ENCODE measurements around the gene ARID1B. TPM values are rescaled to one million over a fixed set of nuclear protein-coding genes. Genes with fewer than 3 reads are reported as not detected.

The ARID1B gene
- polyA plus RNA-seq, 1 experiment, result 17.0 TPM

DNA sequence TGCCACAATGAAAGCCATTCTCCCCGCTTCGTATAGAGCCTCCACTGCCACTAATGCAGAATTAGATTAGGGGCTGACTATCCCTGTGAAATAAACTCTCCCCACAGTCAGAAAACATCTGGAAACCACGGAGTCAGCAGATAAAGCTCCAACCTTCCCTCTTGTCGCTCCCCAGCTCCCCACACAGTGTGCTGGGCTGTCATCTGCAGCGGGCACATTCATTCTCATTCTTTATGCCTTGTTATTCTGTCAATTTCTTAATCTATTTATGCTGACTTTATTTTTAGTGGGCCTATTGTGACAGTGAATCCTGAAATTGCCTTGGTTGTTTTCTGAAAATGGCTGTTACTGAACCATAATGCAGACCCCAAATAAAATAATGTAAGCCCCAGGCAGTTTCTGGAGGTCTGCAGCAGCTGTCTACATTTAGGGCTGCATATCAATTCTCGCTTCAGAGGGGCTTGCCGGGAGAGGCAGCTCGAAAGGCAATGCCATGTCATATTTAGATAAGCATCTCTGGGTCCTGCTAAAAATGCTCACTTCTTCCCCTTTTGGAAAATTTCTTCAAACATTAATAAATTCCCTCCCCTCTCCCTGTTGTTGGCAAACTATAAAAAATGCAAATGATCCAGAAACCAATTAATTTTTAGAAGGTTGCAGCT lies 474.5 kb downstream of the ARID1B start:
- Histone ChIP-seq H3K36me3 (ENCODE audit: control insufficient read depth, insufficient read depth, low read length) (no peaks in the 10 kb centered on the region), H3K27me3 (ENCODE audit: control insufficient read depth, insufficient read depth, low read length) (peaks cover 21% of the 10 kb centered on the region), H3K4me3 (ENCODE audit: low read depth, low read length) (no peak overlapping the region)
- no peak for DNase-seq (ENCODE audit: low read depth)
- CTCF ChIA-PET, result interaction anchor here (1.2 to 3.7 kb wide), 2 partner anchors 12 to 23 kb away, joined by 3 to 15 read pairs; no protein-coding TSS in a partner anchor
- TF ChIP-seq, protein P1, sequence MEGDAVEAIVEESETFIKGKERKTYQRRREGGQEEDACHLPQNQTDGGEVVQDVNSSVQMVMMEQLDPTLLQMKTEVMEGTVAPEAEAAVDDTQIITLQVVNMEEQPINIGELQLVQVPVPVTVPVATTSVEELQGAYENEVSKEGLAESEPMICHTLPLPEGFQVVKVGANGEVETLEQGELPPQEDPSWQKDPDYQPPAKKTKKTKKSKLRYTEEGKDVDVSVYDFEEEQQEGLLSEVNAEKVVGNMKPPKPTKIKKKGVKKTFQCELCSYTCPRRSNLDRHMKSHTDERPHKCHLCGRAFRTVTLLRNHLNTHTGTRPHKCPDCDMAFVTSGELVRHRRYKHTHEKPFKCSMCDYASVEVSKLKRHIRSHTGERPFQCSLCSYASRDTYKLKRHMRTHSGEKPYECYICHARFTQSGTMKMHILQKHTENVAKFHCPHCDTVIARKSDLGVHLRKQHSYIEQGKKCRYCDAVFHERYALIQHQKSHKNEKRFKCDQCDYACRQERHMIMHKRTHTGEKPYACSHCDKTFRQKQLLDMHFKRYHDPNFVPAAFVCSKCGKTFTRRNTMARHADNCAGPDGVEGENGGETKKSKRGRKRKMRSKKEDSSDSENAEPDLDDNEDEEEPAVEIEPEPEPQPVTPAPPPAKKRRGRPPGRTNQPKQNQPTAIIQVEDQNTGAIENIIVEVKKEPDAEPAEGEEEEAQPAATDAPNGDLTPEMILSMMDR (IDR thresholded peaks at IDR 0.05; ENCODE audit: insufficient read depth, low read depth, low read length), result no peak
- POLR2A ChIA-PET, result no interaction called here

DNA sequence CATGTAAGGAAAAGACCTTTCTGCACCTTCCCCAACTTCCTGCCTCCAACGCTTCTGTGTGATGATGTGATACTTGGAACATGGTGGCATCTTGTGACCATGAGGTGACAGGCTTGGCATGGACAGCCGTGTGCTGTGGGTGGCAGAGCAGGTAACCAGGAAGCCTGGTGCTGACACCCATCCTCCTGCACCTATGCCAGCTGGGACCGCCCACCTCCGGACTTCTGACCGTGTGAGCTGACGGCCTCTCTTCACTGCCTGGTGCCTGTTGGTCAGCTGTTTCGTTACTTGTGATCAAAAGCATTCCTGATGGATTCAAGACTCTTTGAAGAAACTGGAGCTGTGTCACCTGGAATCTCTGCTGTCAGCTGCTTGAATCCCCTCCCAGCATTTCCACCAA lies 475.8 kb downstream of the ARID1B start:
- POLR2A ChIA-PET, result no interaction called here

GRCh38 chr6:157253699-157254098 lies 476.5 kb downstream of the ARID1B start:
- Histone ChIP-seq H3K27me3 (ENCODE audit: control insufficient read depth, insufficient read depth, low read length) (peaks cover 22% of the 10 kb centered on the region), H3K36me3 (ENCODE audit: control insufficient read depth, insufficient read depth, low read length) (no peaks in the 10 kb centered on the region), H3K4me3 (ENCODE audit: low read depth, low read length) (no peak overlapping the region)
- CTCF ChIA-PET, result interaction anchor here (0.5 to 3.7 kb wide), 2 partner anchors 21 to 104 kb away, joined by 3 to 15 read pairs; no protein-coding TSS in a partner anchor
- no peak for DNase-seq (ENCODE audit: low read depth)
- TF ChIP-seq, protein P1 (IDR thresholded peaks at IDR 0.05; ENCODE audit: insufficient read depth, low read depth, low read length), result no peak
- POLR2A ChIA-PET, result interaction anchor here (0.6 to 0.9 kb wide), 2 partner anchors 8 to 19 kb away, joined by 4 to 12 read pairs; no protein-coding TSS in a partner anchor

More for the DNA sequence above, 475.8 kb downstream of the ARID1B start:
- Histone ChIP-seq H3K36me3 (ENCODE audit: control insufficient read depth, insufficient read depth, low read length) (no peaks in the 10 kb centered on the region), H3K4me3 (ENCODE audit: low read depth, low read length) (no peak overlapping the region), H3K27me3 (ENCODE audit: control insufficient read depth, insufficient read depth, low read length) (peaks cover 19% of the 10 kb centered on the region)
- TF ChIP-seq, protein P1 (IDR thresholded peaks at IDR 0.05; ENCODE audit: insufficient read depth, low read depth, low read length), result no peak
- no peak for DNase-seq (ENCODE audit: low read depth)
- CTCF ChIA-PET, result interaction anchor here (0.5 to 3.7 kb wide), 2 partner anchors 22 to 105 kb away, joined by 3 to 15 read pairs; no protein-coding TSS in a partner anchor

GRCh38 chr6:157254538-157254937 lies 477.4 kb downstream of the ARID1B start:
- TF ChIP-seq, protein P1 (IDR thresholded peaks at IDR 0.05; ENCODE audit: insufficient read depth, low read depth, low read length), result no peak
- H3K36me3 ChIP-seq (ENCODE audit: control insufficient read depth, insufficient read depth, low read length), result no peaks in the 10 kb centered on the region
- H3K4me3 ChIP-seq (ENCODE audit: low read depth, low read length), result no peak overlapping the region
- no peak for DNase-seq (ENCODE audit: low read depth)
- POLR2A ChIA-PET, result interaction anchor here (0.9 kb wide), 1 partner anchor 9 kb away, joined by 4 read pairs; no protein-coding TSS in a partner anchor
- CTCF ChIA-PET, result interaction anchor here (1.0 kb wide), 1 partner anchor 20 kb away, joined by 3 read pairs; no protein-coding TSS in a partner anchor
- H3K27me3 ChIP-seq (ENCODE audit: control insufficient read depth, insufficient read depth, low read length), result peaks cover 19% of the 10 kb centered on the region

GRCh38 chr6:157255079-157255478 lies 477.9 kb downstream of the ARID1B start:
- POLR2A ChIA-PET, result no interaction called here
- Histone ChIP-seq H3K27me3 (ENCODE audit: control insufficient read depth, insufficient read depth, low read length) (peaks cover 15% of the 10 kb centered on the region), H3K36me3 (ENCODE audit: control insufficient read depth, insufficient read depth, low read length) (no peaks in the 10 kb centered on the region), H3K4me3 (ENCODE audit: low read depth, low read length) (no peak overlapping the region)
- TF ChIP-seq, protein P1 (IDR thresholded peaks at IDR 0.05; ENCODE audit: insufficient read depth, low read depth, low read length), result no peak
- no peak for DNase-seq (ENCODE audit: low read depth)
- CTCF ChIA-PET, result interaction anchor here (0.7 to 1.0 kb wide), 3 partner anchors 19 to 412 kb away, joined by 3 read pairs; no protein-coding TSS in a partner anchor

Measured in BJ (cell line).